H9 (cell line): ENCODE results near the gene PRPF19. TPM values are rescaled to one million over a fixed set of nuclear protein-coding genes. Genes with fewer than 3 reads are reported as not detected.

Source experiments
- DNase-seq: peaks from one replicate; pipeline ENCODE4 v3.0.0-alpha.2; 2017
- H2AFZ ChIP-seq: one replicate; pipeline ENCODE4 v1.6.1; 2013; ENCODE audit warnings: mild to moderate bottlenecking, low read length, control low read depth, moderate library complexity
- H2AK5ac ChIP-seq: 2 replicates; pipeline ENCODE4 v1.6.1; 2013; ENCODE audit warnings: low read length, control low read depth, mixed read lengths; ENCODE audit not compliant: insufficient read length
- H2BK120ac ChIP-seq: one replicate; pipeline ENCODE4 v1.6.1; 2013; ENCODE audit warnings: low read depth, mild to moderate bottlenecking, low read length, control low read depth, inconsistent platforms; ENCODE audit not compliant: poor library complexity, severe bottlenecking
- H2BK12ac ChIP-seq: 2 replicates; pipeline ENCODE4 v1.6.1; 2013; ENCODE audit warnings: low read length, control low read depth, mixed read lengths, low read depth; ENCODE audit not compliant: insufficient read length
- H2BK15ac ChIP-seq: 2 replicates; pipeline ENCODE4 v1.6.1; 2013; ENCODE audit warnings: low read depth, low read length, control low read depth
- H2BK20ac ChIP-seq: one replicate; pipeline ENCODE4 v1.6.1; 2013; ENCODE audit warnings: low read depth, mild to moderate bottlenecking, low read length, control low read depth, inconsistent platforms; ENCODE audit not compliant: poor library complexity, severe bottlenecking
- H2BK5ac ChIP-seq: 2 replicates; pipeline ENCODE4 v1.6.1; 2013; ENCODE audit warnings: low read length, control low read depth, mixed read lengths; ENCODE audit not compliant: insufficient read length
- H3K14ac ChIP-seq: 2 replicates; pipeline ENCODE4 v1.6.1; 2013; ENCODE audit warnings: low read length, control low read depth; ENCODE audit not compliant: insufficient read depth
- H3K18ac ChIP-seq: 2 replicates; pipeline ENCODE4 v1.6.1; 2013; ENCODE audit warnings: low read depth, mild to moderate bottlenecking, mixed read lengths, low read length, control low read depth; ENCODE audit not compliant: insufficient read length
- H3K23ac ChIP-seq: 2 replicates; pipeline ENCODE4 v1.6.1; 2013; ENCODE audit warnings: low read length, control low read depth, mixed read lengths, low read depth; ENCODE audit not compliant: insufficient read length
- H3K23me2 ChIP-seq: 2 replicates; pipeline ENCODE4 v1.6.1; 2013; ENCODE audit warnings: low read depth, mild to moderate bottlenecking, mixed read lengths, low read length, control low read depth; ENCODE audit not compliant: insufficient read length, poor library complexity, severe bottlenecking
- H3K27ac ChIP-seq: 2 replicates; pipeline ENCODE4 v1.5.1; 2013; ENCODE audit warnings: low read length, control low read depth, mixed read lengths, low read depth; ENCODE audit not compliant: insufficient read length
- H3K27me3 ChIP-seq: 2 replicates; pipeline ENCODE4 v1.6.1; 2013; ENCODE audit warnings: low read length, control low read depth, inconsistent platforms; ENCODE audit not compliant: insufficient read depth
- H3K4ac ChIP-seq: 2 replicates; pipeline ENCODE4 v1.6.1; 2013; ENCODE audit warnings: low read depth, mild to moderate bottlenecking, control low read depth, inconsistent platforms, low read length, moderate library complexity
- H3K4me1 ChIP-seq: 2 replicates; pipeline ENCODE4 v1.6.1; 2013; ENCODE audit warnings: low read length, control low read depth, inconsistent platforms; ENCODE audit not compliant: insufficient read depth
- H3K4me2 ChIP-seq: 2 replicates; pipeline ENCODE4 v1.6.1; 2013; ENCODE audit warnings: low read length, control low read depth, mixed read lengths; ENCODE audit not compliant: insufficient read length, insufficient read depth
- H3K56ac ChIP-seq: 2 replicates; pipeline ENCODE4 v1.6.1; 2013; ENCODE audit warnings: low read depth, mild to moderate bottlenecking, mixed read lengths, low read length, control low read depth; ENCODE audit not compliant: insufficient read length
- H3K79me1 ChIP-seq: 2 replicates; pipeline ENCODE4 v1.6.1; 2013; ENCODE audit warnings: low read depth, mild to moderate bottlenecking, moderate library complexity, low read length, control low read depth, inconsistent platforms; ENCODE audit not compliant: insufficient read depth, poor library complexity, severe bottlenecking
- H3K79me2 ChIP-seq: 2 replicates; pipeline ENCODE4 v1.6.1; 2013; ENCODE audit warnings: low read length, control low read depth, inconsistent platforms; ENCODE audit not compliant: insufficient read depth
- H3K9ac ChIP-seq: 2 replicates; pipeline ENCODE4 v1.6.1; 2013; ENCODE audit warnings: low read length, control low read depth, mixed read lengths; ENCODE audit not compliant: insufficient read length; ENCODE audit errors: extremely low read depth
- H3K9me3 ChIP-seq: one replicate; pipeline ENCODE4 v1.6.1; 2013; ENCODE audit warnings: low read depth, low read length, inconsistent platforms; ENCODE audit not compliant: control insufficient read depth
- H3T11ph ChIP-seq: one replicate; pipeline ENCODE4 v1.6.1; 2013; ENCODE audit warnings: mild to moderate bottlenecking, low read length, control low read depth, inconsistent platforms
- H4K20me1 ChIP-seq: one replicate; pipeline ENCODE4 v1.6.1; 2013; ENCODE audit not compliant: control insufficient read depth, insufficient read length, insufficient read depth
- H4K5ac ChIP-seq: 2 replicates; pipeline ENCODE4 v1.6.1; 2013; ENCODE audit warnings: low read depth, mild to moderate bottlenecking, mixed read lengths, low read length, control low read depth; ENCODE audit not compliant: insufficient read length
- H4K8ac ChIP-seq: replicated peaks from 2 replicates; pipeline ENCODE4 v1.6.1; 2013; ENCODE audit warnings: low read length, control low read depth, mixed read lengths, low read depth; ENCODE audit not compliant: insufficient read length
- H4K91ac ChIP-seq: 2 replicates; pipeline ENCODE4 v1.6.1; 2013; ENCODE audit warnings: low read depth, mild to moderate bottlenecking, moderate library complexity, mixed read lengths, low read length, control low read depth; ENCODE audit not compliant: insufficient read length
- H3K27ac Mint-ChIP-seq, 3 experiments: 2 replicates in 2 of 3; 3 replicates in 1 of 3; pipeline ENCODE4 v1.8.0; 2020 to 2021; ENCODE audit warnings: mixed read lengths in 3 of 3, mild to moderate bottlenecking in 1 of 3, moderate library complexity in 1 of 3
- H3K27me3 Mint-ChIP-seq: 2 replicates; pipeline ENCODE4 v1.8.0; 2021; ENCODE audit warnings: low read depth, mild to moderate bottlenecking, moderate library complexity, mixed read lengths
- H3K36me3 Mint-ChIP-seq, 3 experiments: 2 replicates in 2 of 3; 3 replicates in 1 of 3; pipeline ENCODE4 v1.8.0; 2020 to 2021; ENCODE audit warnings: low read depth in 3 of 3, mixed read lengths in 3 of 3; ENCODE audit not compliant: insufficient read depth in 1 of 3
- H3K4me1 Mint-ChIP-seq, 2 experiments: 2 replicates each; pipeline ENCODE4 v1.8.0; 2020; ENCODE audit warnings: mixed read lengths in 2 of 2
- H3K4me3 Mint-ChIP-seq, 2 experiments: 2 replicates in 1 of 2; 3 replicates in 1 of 2; pipeline ENCODE4 v1.8.0; 2020 to 2021; ENCODE audit warnings: mild to moderate bottlenecking in 2 of 2, mixed read lengths in 2 of 2, moderate library complexity in 1 of 2
- H3K9me3 Mint-ChIP-seq, 2 experiments: 2 replicates in 1 of 2; 3 replicates in 1 of 2; pipeline ENCODE4 v1.8.0; 2020; ENCODE audit warnings: mild to moderate bottlenecking in 2 of 2, mixed read lengths in 2 of 2, moderate library complexity in 1 of 2
- CTCF ChIP-seq: fragments of 200-600 bp; sonication (generic); conservative IDR thresholded peaks from 3 replicates; pipeline ENCODE4 v1.8.0; 2021; ENCODE audit warnings: antibody characterized with exemption, mild to moderate bottlenecking
- WGBS: extraction: QIAGEN DNeasy Blood & Tissue Kit; methylation state at CpG from one replicate; pipeline ENCODE4 v1.1.7; 2013; ENCODE audit warnings: missing lambda C conversion rate, low lambda C conversion rate, mixed read lengths; ENCODE audit not compliant: insufficient read length; ENCODE audit errors: extremely low coverage; 5-methylcytosine and 5-hydroxymethylcytosine counted together
- total RNA-seq: library from RNA; stranded (reverse); gene quantifications from 2 replicates; pipeline ENCODE4 v1.2.1, GENCODE V29; 2021

Gene PRPF19
- total RNA-seq, 1 experiment from 2014 or later = 130 TPM

GRCh38 chr11:60918939-60919265 is 12.5 kb upstream of the PRPF19 start:
- no peak overlapping the region for H3K9ac ChIP-seq

More at GRCh38 chr11:60918939-60919265, 12.5 kb upstream of the PRPF19 start:
- Histone ChIP-seq H3K4ac (no peak overlapping the region), H3K79me1 (no peaks in the 10 kb centered on the region), H3K9me3 (no peaks in the 10 kb centered on the region), H3K14ac (no peak overlapping the region), H3K79me2 (no peaks in the 10 kb centered on the region; the same call in 1 of the 2 replicates), H2BK120ac (no peak overlapping the region), H3K27ac (no peak overlapping the region), H3T11ph (no peak overlapping the region), H3K4me1 (peaks cover 2% of the 10 kb centered on the region), H4K5ac (no peak overlapping the region), H2BK5ac (no peak overlapping the region), H3K4me2 (no peak overlapping the region), H2AK5ac (no peak overlapping the region), H4K8ac (no peak overlapping the region), H2AFZ (no peak overlapping the region), H4K91ac (no peak overlapping the region), H4K20me1 (no peaks in the 10 kb centered on the region), H3K56ac (no peak overlapping the region), H3K27me3 (no peaks in the 10 kb centered on the region), H3K23me2 (peaks cover 17% of the 10 kb centered on the region), H3K23ac (no peak overlapping the region), H3K18ac (no peak overlapping the region), H2BK12ac (no peak overlapping the region), H2BK20ac (no peak overlapping the region), H2BK15ac (no peak overlapping the region)
- no peaks in the 10 kb centered on the region; a peak in 1 of 5 replicates for H3K9me3 Mint-ChIP-seq
- H3K4me3 Mint-ChIP-seq = no peak overlapping the region
- no CpG with 5 or more reads among the region's 2 CpGs for WGBS
- peaks cover 31% of the 10 kb centered on the region in 2 experiments for H3K4me1 Mint-ChIP-seq
- no peak for TF ChIP-seq CTCF
- no peak overlapping the region for H3K27ac Mint-ChIP-seq
- peaks cover 15 to 44% (median 23%) of the 10 kb centered on the region in 3 experiments for H3K36me3 Mint-ChIP-seq
- no peak for DNase-seq
- H3K27me3 Mint-ChIP-seq = peaks cover 1% of the 10 kb centered on the region; the same call in 1 of the 2 replicates
